CD1c-positive myeloid dendritic cell (primary cell): ENCODE results near the gene MRPL22.
A peak's percentile ranks its signal among the peaks of the same experiment; 100 is the strongest.
"Not testable (repeated sequence)": the region's sequence is repeated elsewhere in the genome, so short reads cannot be mapped to it uniquely, and the experiment has no call there.

ENCODE experiments used
- DNase-seq: peaks from one replicate; pipeline ENCODE4 v3.0.0-alpha.2; 2016; ENCODE audit errors: extremely low spot score

MRPL22 gene

DNA sequence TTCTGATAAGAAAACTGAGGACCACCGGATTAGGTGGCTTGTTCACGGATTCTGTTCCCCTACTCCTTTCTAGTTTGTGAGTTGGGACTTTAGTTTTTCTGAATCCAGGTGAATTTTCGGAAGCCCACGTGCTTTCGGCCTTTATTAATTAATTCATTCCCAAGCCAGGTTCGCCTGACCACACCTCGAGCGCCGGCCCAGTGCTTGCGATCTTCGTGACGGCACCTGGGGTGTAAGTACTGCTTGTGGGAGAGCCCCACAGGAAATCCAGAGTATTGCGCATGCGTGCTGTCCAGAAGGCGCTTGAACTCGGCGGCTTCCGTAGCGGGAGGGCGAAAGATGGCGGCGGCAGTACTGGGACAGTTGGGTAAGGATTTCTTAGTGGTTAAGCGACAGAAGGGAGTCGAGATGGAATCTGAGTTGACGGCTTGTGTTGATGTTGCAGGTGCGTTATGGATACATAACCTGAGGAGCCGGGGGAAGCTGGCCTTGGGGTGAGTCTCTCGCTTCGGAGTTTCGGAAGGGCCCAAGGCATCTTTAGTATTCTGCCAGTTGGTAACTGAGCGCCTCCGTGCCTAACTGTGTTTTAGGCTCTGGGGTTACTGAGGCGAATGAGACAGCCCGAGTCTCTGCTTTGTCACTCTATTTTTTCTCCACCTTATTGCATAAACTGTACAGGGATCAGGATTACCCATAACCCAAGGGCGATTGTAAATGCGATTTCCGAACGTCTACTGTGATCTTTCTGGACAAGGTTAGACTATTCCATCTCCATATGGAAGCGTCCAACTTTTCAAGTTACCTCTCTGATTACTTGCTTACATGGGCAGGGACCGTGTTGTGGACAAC, at the start of gene MRPL22:
Gene MRPL22 (plus strand): TSS at position 302 of the 849 bp plus-strand sequence. CDS start 38 bp downstream, at position 340.
- DNase-seq, result peak; percentile 98

DNA sequence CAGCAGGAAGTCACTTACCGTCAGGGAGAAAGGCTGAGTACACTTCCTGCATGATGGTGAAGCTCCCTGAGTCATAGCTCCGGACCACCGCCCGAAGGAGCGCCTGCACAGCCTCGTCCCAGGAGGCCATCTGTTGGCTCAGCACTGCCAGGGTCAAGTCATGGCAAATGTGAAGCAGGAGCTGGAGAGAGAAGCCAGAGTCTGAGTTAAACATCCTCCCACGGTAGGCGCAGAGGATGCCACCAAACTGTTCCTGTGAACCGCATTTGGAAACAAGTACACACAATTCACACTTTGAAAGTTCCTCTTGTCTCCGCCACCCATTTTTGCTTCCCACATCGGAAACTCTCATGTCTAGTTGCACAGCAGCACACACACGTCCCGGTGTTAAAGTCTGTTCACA, 48.5 kb upstream of the MRPL22 start:
- DNase-seq, result no peak

DNA sequence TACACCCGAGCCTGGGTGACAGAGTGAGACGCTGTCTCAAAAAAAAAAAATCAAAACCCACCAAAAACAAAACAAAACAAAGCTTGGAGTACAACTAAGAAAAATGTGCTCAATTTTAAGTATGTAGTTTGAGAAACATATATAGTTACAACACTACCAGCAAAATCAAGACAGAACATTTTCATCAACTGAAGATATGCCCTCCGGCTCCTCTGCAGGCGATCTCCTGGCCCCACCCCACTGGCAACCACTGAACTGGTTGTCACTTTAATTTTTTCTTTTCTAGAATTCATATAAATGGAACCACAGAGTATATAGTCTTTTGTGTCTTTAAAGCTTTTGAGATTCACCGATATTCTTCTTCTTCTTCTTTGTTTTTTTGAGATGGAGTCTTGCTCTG, 47.5 kb upstream of the MRPL22 start:
- DNase-seq, result no peak

DNA sequence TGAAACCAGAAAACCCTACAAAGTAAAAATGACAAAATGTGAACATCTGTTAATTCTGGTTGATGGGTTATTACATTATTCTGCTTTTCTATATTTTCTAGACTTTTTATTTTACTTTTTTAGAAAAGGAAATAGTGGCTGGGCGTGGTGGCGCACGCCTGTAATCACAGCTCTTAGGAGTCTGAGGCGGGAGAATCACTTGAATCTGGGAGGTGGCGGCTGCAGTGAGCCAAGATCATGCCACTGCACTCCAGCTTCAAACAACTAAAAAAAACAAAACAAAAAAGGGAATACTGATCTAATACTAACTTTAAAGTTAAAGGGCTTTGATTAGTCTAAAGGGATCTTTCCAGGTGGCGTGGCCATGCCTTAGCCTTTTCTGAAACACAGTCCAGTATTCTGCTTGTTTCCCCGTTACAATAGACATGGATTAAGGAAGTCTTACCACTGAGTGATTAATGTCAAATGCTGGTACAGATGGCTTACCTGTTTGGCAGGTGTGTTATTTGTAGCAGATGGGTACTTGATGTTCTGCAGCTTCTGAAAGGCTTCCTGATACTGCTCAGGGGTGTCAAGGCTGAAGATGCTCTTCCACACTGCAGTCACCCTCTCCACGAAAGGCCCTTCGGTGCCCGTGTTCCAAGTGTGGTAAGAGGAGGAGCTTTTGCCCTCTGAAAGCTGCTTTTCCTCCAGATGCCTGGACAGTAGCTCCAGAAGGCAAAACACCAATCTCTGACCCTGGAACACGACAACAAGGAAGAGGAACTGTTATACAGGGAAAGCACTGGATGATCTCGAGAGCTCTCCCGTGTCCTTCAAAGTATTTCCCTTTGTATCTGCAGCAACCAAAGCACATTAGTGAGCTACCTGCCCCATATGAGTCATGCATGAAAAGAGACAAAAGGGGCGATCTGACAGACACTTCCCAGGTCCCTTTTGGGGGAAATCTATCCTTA, 45.0 kb upstream of the MRPL22 start:
- no peak for DNase-seq

DNA sequence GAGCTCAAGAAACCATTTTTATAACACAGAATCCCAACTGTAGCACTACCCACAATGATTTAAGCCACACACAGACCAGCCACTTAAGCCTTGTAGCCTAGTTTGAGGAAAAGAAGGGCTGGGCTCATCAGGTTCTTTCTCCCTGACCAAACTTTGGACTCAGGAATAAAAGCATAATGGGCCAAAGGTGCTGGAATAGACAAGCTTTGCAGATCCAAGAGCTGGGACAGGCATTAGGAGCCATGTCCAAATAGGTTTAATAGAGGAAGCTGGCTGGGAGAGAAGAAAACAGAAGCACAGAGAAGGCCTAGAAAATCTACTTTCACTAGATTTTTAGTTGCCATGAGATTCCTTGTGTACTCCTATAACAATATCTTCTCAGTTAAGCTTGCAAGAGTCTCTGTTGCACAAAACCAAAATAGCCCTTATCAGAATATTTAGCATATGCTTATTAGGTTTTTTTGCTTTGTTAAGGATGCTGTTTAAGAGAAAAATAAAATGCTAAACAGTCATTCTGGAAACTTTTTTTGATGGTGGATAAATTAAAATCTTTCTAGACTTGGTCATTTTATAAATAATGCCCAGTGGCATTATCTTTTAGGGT, 44.2 kb upstream of the MRPL22 start:
- no peak for DNase-seq

DNA sequence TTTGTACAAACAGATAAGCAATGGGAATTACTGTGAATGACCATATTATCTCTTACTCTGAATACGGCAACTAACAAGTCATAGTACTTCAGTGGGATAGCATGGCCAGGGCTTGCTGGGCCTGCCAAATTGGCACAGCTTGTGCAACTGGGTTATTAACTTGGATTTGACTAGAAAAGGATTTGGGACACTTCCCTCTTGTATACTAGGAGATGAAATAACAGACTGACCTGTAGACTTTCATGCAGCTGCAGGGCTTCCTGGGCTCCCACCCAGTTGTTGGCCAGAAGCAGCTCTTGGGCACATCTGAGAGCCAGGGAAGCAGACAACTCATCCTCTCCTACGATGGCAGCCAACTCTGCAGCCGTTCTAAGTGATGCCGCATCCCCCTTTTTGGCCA, 42.7 kb upstream of the MRPL22 start:
- no peak for DNase-seq

DNA sequence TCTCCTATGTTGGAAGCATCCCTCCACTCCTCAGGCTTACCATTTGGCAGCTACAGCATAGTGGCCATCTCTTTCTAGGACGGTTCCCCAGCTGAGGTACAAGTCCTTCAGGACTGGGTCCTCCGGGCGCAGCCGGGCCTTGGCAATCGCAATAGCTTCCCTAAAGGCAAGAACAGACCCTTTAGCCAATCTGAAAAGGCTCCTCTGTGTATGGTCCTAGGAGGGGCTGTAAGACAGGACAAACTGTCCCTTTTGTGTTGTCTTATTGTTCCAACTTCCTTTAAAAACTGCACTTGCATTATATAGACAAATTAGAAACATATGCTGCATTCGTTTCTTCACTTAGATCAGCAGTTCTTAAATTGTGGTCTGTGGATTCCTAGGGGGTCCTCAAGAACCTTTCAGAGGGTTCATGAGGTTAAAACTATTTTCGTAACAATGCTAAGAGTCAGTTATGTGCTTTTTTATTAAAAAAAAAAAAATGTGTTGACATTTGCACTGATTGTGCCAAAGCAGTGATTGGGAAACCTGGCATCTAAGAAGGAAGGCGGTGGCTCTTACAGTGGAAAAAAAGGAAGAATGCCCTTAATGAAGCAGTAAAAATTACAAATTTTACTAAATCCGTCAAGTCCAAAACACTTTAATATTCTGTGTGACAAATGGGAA, 41.6 kb upstream of the MRPL22 start:
- DNase-seq, result no peak

DNA sequence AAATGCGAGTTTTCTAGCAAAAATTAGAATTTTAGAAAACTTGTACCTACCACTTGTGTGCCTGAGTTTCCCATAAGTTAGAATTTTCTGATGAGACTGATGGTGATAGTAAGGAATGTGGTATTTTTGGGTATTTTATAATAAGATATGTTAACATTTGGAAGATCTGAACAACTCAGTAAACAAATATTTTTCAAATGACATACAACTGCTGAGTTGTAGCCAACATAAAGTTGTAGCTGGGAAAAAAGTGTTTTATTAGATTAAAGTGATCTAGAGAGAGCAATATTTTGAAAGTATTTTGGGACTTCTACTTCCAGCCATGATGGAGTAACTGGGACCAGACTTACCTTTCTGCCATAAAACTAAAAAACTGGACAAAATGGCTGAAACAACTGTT, 40.8 kb upstream of the MRPL22 start:
- DNase-seq, result no peak

DNA sequence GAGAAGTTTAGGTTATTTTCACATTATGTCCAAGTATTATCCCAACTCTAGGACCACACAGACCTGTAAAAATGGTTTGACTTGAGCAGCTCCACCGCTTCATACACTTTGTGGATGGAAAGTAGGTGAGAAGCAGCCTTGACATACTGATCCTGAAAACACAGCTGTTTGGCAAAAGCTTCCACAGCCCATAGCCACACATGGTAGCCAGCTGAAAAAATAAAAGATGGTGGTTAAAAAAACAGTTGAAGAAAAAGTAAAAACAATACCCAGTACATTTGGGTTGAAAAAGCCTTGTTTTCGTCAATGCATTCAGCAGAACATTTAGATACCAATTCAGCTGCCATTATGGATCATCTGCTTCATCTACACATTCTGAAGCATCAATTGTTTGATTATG, 39.6 kb upstream of the MRPL22 start:
- DNase-seq, result no peak

DNA sequence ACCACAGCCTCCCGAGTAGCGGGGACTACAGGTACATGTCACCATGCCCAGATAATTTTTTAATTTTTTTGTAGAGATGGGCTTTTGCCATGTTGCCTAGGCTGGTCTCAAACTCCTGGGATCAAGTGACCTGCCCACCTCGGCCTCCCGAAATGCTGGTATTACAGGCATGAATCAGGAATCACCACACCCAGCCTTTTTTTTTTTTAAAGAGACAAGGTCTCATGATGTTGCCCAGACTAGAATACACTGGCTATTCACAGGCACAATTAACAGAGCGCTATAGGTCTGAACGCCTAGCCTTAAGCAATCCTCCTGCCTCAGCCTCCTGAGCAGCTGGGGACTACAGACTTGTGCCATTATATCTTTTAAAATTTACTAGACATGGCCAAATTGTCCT, 39.0 kb upstream of the MRPL22 start:
- DNase-seq, result no peak

DNA sequence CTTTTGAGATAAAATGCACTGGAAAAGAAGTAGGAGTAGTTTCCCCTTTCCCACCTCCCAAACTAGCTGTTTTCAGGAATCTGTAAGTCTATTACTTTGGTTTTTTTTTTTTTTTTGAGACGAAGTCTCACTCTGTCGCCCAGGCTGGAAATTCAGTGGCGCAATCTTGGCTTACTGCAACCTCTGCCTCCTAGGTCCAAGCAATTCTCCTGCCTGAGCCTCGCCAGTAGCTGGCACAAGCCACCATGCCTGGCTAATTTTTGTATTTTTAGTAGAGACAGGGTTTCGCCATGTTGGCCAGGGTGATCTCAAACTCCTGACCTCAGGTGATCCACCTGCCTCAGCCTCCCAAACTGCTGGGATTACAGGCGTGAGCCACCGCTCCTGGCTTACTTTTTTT, 35.3 kb upstream of the MRPL22 start:
- DNase-seq, result not testable (repeated sequence)

DNA sequence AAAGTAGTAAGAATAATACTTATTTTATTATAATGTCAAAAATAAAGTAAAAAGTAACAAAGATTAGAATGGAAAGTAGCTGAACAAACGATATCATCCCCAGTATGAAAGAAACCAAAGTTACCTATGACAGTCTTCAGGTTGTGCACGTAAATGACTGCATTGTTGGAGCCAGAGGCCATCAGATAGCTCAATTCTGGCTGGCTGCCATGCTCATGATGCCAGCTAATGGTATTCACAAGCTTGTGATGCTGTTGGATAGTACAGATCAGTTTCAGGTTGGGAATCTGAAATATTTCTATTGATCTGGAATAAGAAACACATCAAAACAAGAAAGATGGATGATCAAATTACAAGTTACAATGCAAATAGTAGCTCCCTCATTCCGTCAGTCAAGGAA, 24.0 kb upstream of the MRPL22 start:
- no peak for DNase-seq

DNA sequence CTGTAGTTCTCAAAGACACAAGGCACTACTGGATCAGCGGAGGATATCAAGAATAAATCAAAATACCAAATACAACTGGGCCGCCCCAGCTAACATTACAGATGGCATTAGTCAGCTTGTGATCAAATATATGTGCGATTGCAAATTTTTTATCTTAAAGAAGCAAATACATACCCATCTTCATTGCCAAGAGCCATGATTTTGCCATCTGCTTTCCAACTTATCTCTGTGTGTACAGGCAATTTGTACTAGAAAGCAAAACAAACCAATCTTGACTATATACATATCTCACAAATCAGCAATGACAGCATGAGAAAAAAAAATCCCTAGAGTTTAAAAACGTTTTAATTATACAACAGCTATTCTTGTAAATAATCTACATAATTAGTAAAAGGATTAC, 23.1 kb upstream of the MRPL22 start:
- no peak for DNase-seq

DNA sequence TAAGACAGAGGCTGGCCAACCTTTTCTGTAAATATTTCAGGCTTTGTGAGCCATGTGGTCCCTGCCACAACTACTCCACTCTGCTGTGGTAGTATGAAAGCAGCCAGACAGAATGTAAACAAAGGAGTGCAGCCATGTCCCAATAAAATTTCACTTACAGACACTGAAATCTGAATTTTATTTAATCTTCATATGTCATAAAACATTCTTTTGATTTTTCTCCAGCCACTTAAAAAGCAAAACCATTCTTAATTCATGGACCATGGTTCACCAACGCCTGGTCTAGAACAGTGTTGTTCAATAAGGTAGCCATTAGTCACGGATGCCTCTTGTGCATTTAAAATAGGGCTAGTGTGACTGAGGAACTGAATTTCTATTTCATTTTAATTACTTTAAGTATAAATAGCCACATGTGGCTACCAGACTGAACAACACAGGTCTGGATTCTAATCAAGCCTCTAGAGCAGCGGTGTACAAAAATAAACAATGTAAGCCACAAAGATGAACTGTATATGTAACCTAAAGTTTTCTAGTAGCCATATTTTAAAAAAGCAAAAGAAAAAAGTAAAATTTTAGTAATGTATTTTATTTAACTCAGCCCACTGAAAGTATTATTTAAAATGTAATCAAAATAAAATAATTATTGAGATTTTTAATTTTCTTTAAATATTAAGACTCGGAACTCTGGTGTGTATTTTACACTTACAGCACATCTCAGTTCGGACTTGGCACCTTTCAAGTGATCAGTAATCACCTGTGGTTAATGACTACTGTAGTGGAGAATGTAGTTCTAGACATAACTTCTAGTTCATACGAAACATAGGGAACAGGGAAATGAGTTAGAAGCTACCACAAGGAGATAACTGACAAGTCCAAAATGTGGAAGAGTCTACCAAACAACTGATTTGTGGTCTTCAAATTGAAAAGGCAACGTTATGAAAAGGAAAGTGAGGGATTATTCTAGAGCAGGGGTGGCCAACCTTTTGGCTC, 17.1 kb upstream of the MRPL22 start:
- no peak for DNase-seq

DNA sequence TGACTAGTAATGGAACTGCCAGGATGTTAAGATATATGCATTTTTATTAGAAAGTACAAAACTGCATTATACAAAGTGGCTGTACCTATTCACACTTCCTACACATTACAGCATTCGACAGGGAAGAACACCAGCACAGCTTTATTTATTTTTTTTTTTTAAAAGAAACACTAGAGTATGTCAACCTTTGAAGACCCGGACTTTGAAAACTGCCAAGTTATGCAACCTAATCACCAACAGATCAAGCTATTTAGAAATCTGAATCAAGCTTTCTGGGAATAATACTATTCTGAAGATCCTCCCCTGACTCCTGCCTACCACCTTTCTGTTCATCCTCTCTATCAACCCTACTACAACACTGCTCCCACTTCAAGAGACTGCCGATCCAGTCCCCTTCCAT, 7.3 kb upstream of the MRPL22 start:
- DNase-seq, result no peak

DNA sequence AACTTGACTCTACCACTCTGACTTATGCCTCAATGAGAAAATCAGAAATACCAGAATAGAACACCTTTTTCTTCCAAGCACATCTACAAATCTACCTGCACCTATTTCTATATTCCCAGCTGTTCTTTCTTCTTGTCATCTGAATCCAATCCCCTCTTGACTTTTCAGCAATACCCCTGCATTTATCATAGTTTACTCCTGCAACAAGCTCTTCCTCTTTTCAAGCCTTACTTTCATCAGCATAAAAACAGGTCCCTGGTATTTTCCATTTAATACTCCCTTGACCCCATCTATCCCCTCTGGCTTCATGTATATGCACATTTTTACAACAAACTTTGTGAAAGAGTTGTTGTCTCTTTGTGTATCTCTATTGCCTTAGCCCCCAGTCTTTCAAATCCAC, 6.0 kb upstream of the MRPL22 start:
- no peak for DNase-seq

DNA sequence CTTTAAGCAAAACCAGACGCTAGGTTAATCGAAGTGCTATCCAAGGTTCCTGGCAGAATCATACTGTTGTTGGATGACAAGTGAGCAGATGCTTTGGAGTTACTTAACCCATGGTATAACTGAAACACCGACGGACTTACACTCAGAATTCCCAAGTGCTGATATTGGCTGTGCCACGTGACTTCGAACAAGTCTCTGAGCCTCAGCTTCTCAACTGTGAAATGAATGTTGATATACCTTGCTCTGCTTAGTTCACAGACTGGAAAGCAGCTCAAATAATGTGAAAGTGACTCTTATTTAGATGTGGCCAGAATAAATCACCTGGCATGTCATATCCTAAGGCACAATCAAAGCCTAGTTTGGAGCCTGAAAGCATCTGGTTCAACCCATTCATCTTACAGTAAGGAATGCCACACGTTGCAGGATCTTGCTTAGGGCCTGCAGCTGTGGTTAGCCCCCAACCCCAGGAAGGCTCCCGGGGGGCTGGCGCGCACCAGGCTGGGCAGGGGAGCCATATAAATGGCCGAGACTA, 3.6 kb upstream of the MRPL22 start:
- DNase-seq, result no peak

DNA sequence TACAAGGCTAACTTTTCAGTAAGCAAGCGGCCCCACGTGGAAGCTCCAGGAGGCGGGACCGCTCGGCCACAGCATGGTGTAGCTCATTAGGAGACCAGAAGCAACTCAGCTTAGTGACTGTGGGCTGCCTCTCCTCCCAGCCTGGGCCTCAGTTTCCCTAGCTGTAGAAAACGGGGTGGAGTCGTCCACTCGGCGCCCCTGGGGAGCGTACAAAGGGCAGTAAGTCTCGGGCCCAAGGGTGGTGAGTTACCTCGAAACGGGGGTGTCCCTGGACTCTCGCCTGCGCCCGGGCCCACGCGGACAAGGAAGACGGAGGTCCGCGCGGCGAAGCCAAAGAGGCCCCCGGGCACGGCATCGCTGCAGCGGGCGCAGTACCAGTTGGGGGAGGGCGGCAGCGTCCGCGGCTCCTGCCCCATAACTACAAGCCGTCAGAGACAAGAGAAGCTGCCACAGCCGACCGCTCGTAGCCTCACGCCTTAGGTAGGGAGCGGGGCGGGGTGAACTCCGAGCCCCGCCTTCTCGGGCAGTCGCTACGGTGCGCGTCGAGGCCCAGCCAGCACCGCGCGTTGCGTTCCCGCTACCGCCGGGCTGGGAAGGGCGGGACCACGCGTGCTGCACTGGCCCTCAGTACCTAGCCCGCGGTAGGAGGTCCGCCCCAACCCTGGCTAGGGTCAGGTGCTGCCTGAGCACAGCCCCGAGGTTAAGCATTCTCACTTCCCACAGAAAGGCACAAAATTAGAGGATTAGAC, 3.0 kb upstream of the MRPL22 start, which contains the start of gene GEMIN5:
Gene GEMIN5 (minus strand): TSS at position 494 of the 749 bp plus-strand sequence. CDS start 78 bp downstream, at position 416.
- DNase-seq, result peak; percentile 89

DNA sequence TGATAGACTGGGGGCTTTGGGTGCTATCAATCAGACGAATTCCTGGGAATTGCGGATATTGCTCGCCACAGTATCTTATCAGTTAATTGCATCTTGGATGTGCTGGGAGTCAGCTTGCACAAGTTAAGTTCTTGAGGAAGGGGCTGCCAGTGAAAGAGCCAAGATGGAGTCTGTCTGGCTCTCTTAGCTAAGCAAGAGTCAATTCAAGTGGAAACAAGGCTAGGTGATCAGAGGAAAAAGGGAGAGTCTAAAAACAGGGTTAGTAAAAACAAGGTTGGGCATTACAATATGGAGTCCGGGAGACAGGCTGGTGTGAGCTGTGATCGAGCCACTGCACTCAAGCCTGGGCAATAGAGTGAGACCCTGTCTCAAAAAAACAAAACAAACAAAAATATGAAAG, 1.5 kb upstream of the MRPL22 start:
- DNase-seq, result not testable (repeated sequence)
